Measurements from ENCODE around the gene FAM210B. TPM values are rescaled to one million over a fixed set of nuclear protein-coding genes. Genes with fewer than 3 reads are reported as not detected.

FAM210B gene
- total and polyA plus RNA-seq, 2 of the 8 experiments (the other 6 are each of a cell fraction or from before 2014, with no cell fraction given) = 9.4 to 15.0 TPM

DNA sequence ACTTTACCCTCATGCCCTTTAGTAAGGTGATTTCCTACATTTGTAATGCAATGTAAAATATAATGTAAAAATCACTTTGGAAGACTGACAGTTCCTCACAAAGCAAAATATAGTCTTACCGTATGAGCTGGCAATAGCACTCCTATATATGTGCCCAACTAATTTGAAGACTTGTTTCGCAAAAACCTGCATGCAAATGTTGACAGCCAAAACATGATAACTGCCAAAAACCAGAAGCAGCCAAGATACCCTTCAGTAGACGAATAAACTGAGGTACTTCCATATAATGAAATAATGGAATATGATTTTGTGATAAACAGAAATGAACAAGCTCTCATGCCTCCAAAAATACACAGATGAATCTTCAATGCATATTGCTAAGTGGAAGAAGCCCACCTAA lies 19.6 kb downstream of the FAM210B start:
- no peak overlapping the region for H2BK5ac ChIP-seq (ENCODE audit: low read depth, low read length)
- TF ChIP-seq SIN3A (conservative IDR thresholded peaks at IDR 0.05 in 1 of 2, IDR thresholded peaks at IDR 0.05 in 1 of 2; ENCODE audit: low read depth in 1 of 2, low read length in 2 of 2) = no peak
- no peak for TF ChIP-seq SAP30 (IDR thresholded peaks at IDR 0.05; ENCODE audit: insufficient read depth, insufficient replicate concordance, low read length)
- no peak for TF ChIP-seq TCF12 (IDR thresholded peaks at IDR 0.05; ENCODE audit: low read depth, low read length)
- no peak for TF ChIP-seq KDM4A (IDR thresholded peaks at IDR 0.05; ENCODE audit: low read depth, low read length, severe bottlenecking)
- TF ChIP-seq CHD1 (IDR thresholded peaks at IDR 0.05; ENCODE audit: low read depth, low read length) = no peak
- no peak for TF ChIP-seq RBBP5 (IDR thresholded peaks at IDR 0.05; ENCODE audit: borderline replicate concordance, low read depth, low read length)
- TF ChIP-seq SRF (IDR thresholded peaks at IDR 0.05; ENCODE audit: low read depth, low read length) = no peak
- TF ChIP-seq NANOG (IDR thresholded peaks at IDR 0.05; ENCODE audit: insufficient read depth, low read depth, low read length, poor library complexity, severe bottlenecking) = no peak
- no peak for TF ChIP-seq E2F6 (IDR thresholded peaks at IDR 0.05)
- TF ChIP-seq RFX5 (IDR thresholded peaks at IDR 0.05; ENCODE audit: borderline replicate concordance, low read depth, low read length) = no peak
- no peak for TF ChIP-seq SP1 (IDR thresholded peaks at IDR 0.05; ENCODE audit: low read depth, low read length)
- TF ChIP-seq SUZ12 (IDR thresholded peaks at IDR 0.05; ENCODE audit: low read length) = no peak
- TF ChIP-seq CEBPB (IDR thresholded peaks at IDR 0.05; ENCODE audit: low read depth, low read length) = no peak
- H3K18ac ChIP-seq (ENCODE audit: extremely low read depth, low read length) = no peak overlapping the region
- no peak overlapping the region for H3K4ac ChIP-seq (replicated peaks; ENCODE audit: insufficient read length, low read depth, low read length)
- no peak overlapping the region for H3K27ac ChIP-seq (ENCODE audit: low read depth, low read length)
- peaks cover 2% of the 10 kb centered on the region; the same call in 1 of the 2 replicates for H3K79me1 ChIP-seq (ENCODE audit: low read depth, low read length)
- no peaks in the 10 kb centered on the region for H3K23me2 ChIP-seq (ENCODE audit: low read depth, low read length)
- no peak overlapping the region for H3K4me2 ChIP-seq (ENCODE audit: insufficient read depth in 1 of 2, low read depth in 2 of 2, low read length in 2 of 2)
- H2AFZ ChIP-seq (ENCODE audit: low read length) = no peak overlapping the region
- no peak overlapping the region for H2AK5ac ChIP-seq (ENCODE audit: low read depth, low read length)
- no peaks in the 10 kb centered on the region for H3K4me1 ChIP-seq (replicated peaks in 1 of 4; ENCODE audit: control insufficient read depth in 3 of 4, insufficient read depth in 4 of 4, low read length in 3 of 4)
- H4K8ac ChIP-seq (ENCODE audit: extremely low read depth, insufficient read depth, low read length) = no peak overlapping the region
- no peaks in the 10 kb centered on the region for H3K9me3 ChIP-seq (ENCODE audit: insufficient read depth in 2 of 2, low read depth in 1 of 2, low read length in 1 of 2)
- ChIA-PET CTCF (ENCODE audit: partially characterized antibody) (no interaction called here), POLR2A (ENCODE audit: partially characterized antibody) (interaction anchor here (1.3 kb wide), 1 partner anchor 10 kb away, joined by 6 read pairs; no protein-coding TSS in a partner anchor)
- H3K9ac ChIP-seq (replicated peaks in 1 of 4; ENCODE audit: extremely low read depth in 1 of 4, low read depth in 3 of 4, low read length in 3 of 4) = no peak overlapping the region
- no peak overlapping the region for H3K23ac ChIP-seq (ENCODE audit: insufficient read length)
- H3K56ac ChIP-seq (replicated peaks; ENCODE audit: insufficient read length, low read depth, low read length) = no peak overlapping the region
- H2BK20ac ChIP-seq (ENCODE audit: low read length) = no peak overlapping the region
- peaks cover 16 to 72% (median 51%) of the 10 kb centered on the region in 4 experiments for H3K36me3 ChIP-seq (ENCODE audit: control insufficient read depth in 2 of 4, insufficient read depth in 4 of 4, low read length in 3 of 4)
- no peak for DNase-seq (ENCODE audit: low read depth in 1 of 2, low spot score in 2 of 2)
- WGBS, 2 experiments (ENCODE audit: extremely low coverage in 1 of 2, insufficient coverage in 1 of 2, insufficient read length in 1 of 2, insufficient replicate concordance in 2 of 2, low coverage in 1 of 2, low lambda C conversion rate in 2 of 2, missing lambda C conversion rate in 1 of 2) = 86% methylated on average over 3 of the region's 3 CpGs; no CpG with 5 or more reads in 1 of the 2 experiments
- no peak overlapping the region for H3K14ac ChIP-seq (ENCODE audit: insufficient read length)
- no peaks in the 10 kb centered on the region for H3K27me3 ChIP-seq (replicated peaks in 1 of 4; ENCODE audit: control insufficient read depth in 3 of 4, extremely low read depth in 1 of 4, insufficient read depth in 3 of 4, low read length in 3 of 4)
- no peak overlapping the region for H2BK120ac ChIP-seq (replicated peaks; ENCODE audit: low read depth, low read length)
- no peak for FAIRE-seq
- H3K4me3 ChIP-seq (ENCODE audit: extremely low read depth in 1 of 4, insufficient read depth in 2 of 4, low read depth in 3 of 4, low read length in 4 of 4) = no peak overlapping the region
- no peak overlapping the region for H2BK12ac ChIP-seq (ENCODE audit: low read depth, low read length)
- H4K91ac ChIP-seq (replicated peaks; ENCODE audit: insufficient read length, low read length) = no peak overlapping the region
- peaks cover 0 to 8% of the 10 kb centered on the region in 2 experiments for H4K20me1 ChIP-seq (replicated peaks in 1 of 2; ENCODE audit: control insufficient read depth in 1 of 2, insufficient read depth in 2 of 2, low read length in 2 of 2)
- peaks cover 0 to 63% of the 10 kb centered on the region in 2 experiments; a peak in 2 of 4 replicates for H3K79me2 ChIP-seq (ENCODE audit: control insufficient read depth in 1 of 2, insufficient read depth in 2 of 2, low read length in 2 of 2)
- no peak overlapping the region for H2BK15ac ChIP-seq (ENCODE audit: low read length)
- no peak overlapping the region for H4K5ac ChIP-seq (ENCODE audit: insufficient read length, low read depth, low read length)

All from H1 (cell line).